Caco-2 (cell line): ENCODE results near the gene EHMT1. TPM values are rescaled to one million over a fixed set of nuclear protein-coding genes. Genes with fewer than 3 reads are reported as not detected.
"Not testable (repeated sequence)": the region's sequence is repeated elsewhere in the genome, so short reads cannot be mapped to it uniquely, and the experiment has no call there.

ENCODE experiments used
- BruUV-seq: library from RNA; stranded (reverse); fragments of 400-500 nt; replicated peaks from 2 replicates; lab custom pipeline; 2021; lab: Mats Ljungman, UMichigan
- CTCF ChIA-PET: fragments of 300-600 bp; sonication (Branson Sonifier 250); formaldehyde crosslinking; loops from one replicate; lab custom pipeline; 2022; ENCODE audit warnings: antibody characterized with exemption; lab: Charles Lee
- POLR2A ChIA-PET: fragments of 300-600 bp; sonication (Branson Sonifier 250); formaldehyde crosslinking; loops from one replicate; lab custom pipeline; 2022; ENCODE audit warnings: antibody characterized with exemption; lab: Charles Lee
- DNase-seq, 2 experiments: peaks; one replicate each; pipeline versions ENCODE4 v3.0.0 to v3.0.0-alpha.2; 2020 to 2022
- H3K27me3 ChIP-seq: replicated peaks from 2 replicates; pipeline ENCODE4 v1.6.0; 2011; ENCODE audit warnings: low read length; ENCODE audit not compliant: control insufficient read depth, insufficient read depth
- H3K36me3 ChIP-seq: 2 replicates; pipeline ENCODE4 v1.5.1; 2011; ENCODE audit warnings: low read length; ENCODE audit not compliant: control insufficient read depth, insufficient read depth
- H3K4me1 ChIP-seq: fragments of 250-450 bp; sonication (Bioruptor Pico); 2 replicates; pipeline ENCODE4 v1.5.1; 2020; ENCODE audit warnings: mild to moderate bottlenecking
- H3K4me3 ChIP-seq: 2 replicates; pipeline ENCODE4 v1.5.1; 2011; ENCODE audit warnings: low read depth, mild to moderate bottlenecking, control low read depth, low read length
- H3K9me3 ChIP-seq: fragments of 250-450 bp; sonication (Bioruptor Pico); 2 replicates; pipeline ENCODE4 v1.5.1; 2020; ENCODE audit warnings: mild to moderate bottlenecking, moderate library complexity
- H3K27ac Mint-ChIP-seq: one replicate; pipeline ENCODE4 v1.8.0; 2022; ENCODE audit warnings: mixed read lengths; ENCODE audit not compliant: unreplicated experiment
- H3K27me3 Mint-ChIP-seq: one replicate; pipeline ENCODE4 v1.8.0; 2022; ENCODE audit warnings: mixed read lengths; ENCODE audit not compliant: insufficient read depth, unreplicated experiment
- H3K36me3 Mint-ChIP-seq: one replicate; pipeline ENCODE4 v1.8.0; 2022; ENCODE audit warnings: mild to moderate bottlenecking, mixed read lengths; ENCODE audit not compliant: insufficient read depth, unreplicated experiment
- H3K4me1 Mint-ChIP-seq: one replicate; pipeline ENCODE4 v1.8.0; 2022; ENCODE audit warnings: low read depth, mixed read lengths; ENCODE audit not compliant: unreplicated experiment
- H3K4me3 Mint-ChIP-seq: one replicate; pipeline ENCODE4 v1.8.0; 2022; ENCODE audit warnings: mild to moderate bottlenecking, moderate library complexity, mixed read lengths; ENCODE audit not compliant: unreplicated experiment
- H3K9me3 Mint-ChIP-seq: one replicate; pipeline ENCODE4 v1.8.0; 2022; ENCODE audit warnings: mixed read lengths; ENCODE audit not compliant: unreplicated experiment
- intact Hi-C: fragments of 100-400 bp; cut with micrococcal nuclease; formaldehyde crosslinking; loops from one replicate; pipeline ENCODE4 v1.10.0; 2022; ENCODE audit not compliant: unreplicated experiment
- total RNA-seq: library from RNA; stranded (reverse); gene quantifications from 2 replicates; pipeline ENCODE4 v1.2.3, GENCODE V29; 2022
- TF ChIP-seq, protein P1 (sequence below), 2 experiments: fragments of 200-600 bp in 1 of 2; IDR thresholded peaks; 1 replicate in 1 of 2; 2 replicates in 1 of 2; pipeline versions ENCODE4 v1.5.1 to v1.8.0; 2011 to 2022; ENCODE audit warnings: antibody characterized with exemption in 1 of 2, control low read depth in 1 of 2, inconsistent platforms in 1 of 2, low read depth in 1 of 2, low read length in 1 of 2, mild to moderate bottlenecking in 1 of 2, moderate library complexity in 1 of 2; ENCODE audit not compliant: insufficient read depth in 1 of 2, severe bottlenecking in 1 of 2, unreplicated experiment in 1 of 2

EHMT1 gene
- total RNA-seq, 1 experiment from 2014 or later = 92.9 TPM

DNA sequence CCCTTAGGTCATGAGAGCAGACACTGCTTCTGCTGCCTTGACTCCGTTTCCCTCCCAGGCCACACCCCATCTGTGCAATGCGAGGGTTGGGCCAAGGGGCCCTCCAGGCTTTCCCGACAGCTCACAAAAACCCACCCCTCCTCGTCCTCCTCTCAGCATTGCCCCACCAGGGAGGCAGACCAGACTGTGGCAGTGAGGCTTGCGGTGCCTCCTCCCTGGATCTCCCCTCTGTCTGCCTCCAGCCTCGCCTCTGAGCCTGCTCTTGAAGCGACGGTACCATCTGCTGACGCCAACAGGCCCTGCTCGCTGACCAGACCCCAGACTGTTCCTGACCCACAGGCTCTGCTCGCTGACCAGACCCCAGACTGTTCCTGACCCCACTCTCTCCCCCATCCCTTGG, 159.5 kb downstream of the EHMT1 start:
- BruUV-seq = no TSS peak
- Mint-ChIP-seq H3K27me3 (no peaks in the 10 kb centered on the region), H3K9me3 (no peaks in the 10 kb centered on the region), H3K4me3 (no peak overlapping the region), H3K36me3 (peaks cover 23% of the 10 kb centered on the region), H3K27ac (no peak overlapping the region), H3K4me1 (no peaks in the 10 kb centered on the region)
- CTCF ChIA-PET = no interaction called here
- TF ChIP-seq, protein P1, sequence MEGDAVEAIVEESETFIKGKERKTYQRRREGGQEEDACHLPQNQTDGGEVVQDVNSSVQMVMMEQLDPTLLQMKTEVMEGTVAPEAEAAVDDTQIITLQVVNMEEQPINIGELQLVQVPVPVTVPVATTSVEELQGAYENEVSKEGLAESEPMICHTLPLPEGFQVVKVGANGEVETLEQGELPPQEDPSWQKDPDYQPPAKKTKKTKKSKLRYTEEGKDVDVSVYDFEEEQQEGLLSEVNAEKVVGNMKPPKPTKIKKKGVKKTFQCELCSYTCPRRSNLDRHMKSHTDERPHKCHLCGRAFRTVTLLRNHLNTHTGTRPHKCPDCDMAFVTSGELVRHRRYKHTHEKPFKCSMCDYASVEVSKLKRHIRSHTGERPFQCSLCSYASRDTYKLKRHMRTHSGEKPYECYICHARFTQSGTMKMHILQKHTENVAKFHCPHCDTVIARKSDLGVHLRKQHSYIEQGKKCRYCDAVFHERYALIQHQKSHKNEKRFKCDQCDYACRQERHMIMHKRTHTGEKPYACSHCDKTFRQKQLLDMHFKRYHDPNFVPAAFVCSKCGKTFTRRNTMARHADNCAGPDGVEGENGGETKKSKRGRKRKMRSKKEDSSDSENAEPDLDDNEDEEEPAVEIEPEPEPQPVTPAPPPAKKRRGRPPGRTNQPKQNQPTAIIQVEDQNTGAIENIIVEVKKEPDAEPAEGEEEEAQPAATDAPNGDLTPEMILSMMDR (IDR thresholded peaks at IDR 0.05; ENCODE audit: insufficient read depth in 1 of 2, low read depth in 1 of 2, low read length in 1 of 2, severe bottlenecking in 1 of 2, unreplicated experiment in 1 of 2) = no peak
- Histone ChIP-seq H3K9me3 (no peaks in the 10 kb centered on the region), H3K36me3 (peaks cover 1% of the 10 kb centered on the region; the same call in 1 of the 2 replicates), H3K4me3 (no peak overlapping the region), H3K4me1 (no peaks in the 10 kb centered on the region), H3K27me3 (no peaks in the 10 kb centered on the region)
- DNase-seq = no peak
- POLR2A ChIA-PET = no interaction called here
- intact Hi-C loops = no loop called here

DNA sequence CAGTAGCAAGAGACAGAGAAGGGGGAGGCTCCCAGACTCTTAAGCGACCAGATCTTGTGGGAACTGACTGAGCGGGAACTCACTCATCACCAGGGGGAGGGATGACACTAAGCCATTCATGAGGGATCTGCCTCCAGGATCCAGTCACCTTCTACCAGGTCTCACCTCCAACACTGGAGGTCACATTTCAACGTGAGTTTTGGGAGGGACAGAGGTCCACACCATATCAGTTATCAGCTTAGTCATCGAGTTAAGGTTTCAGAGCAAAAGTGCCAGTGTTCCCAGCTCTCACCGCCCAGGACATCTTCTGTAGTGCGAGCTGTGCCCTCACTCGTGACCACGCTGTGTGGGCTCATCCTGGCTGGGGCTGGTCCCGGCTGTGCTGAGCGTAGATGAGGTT, 160.1 kb downstream of the EHMT1 start:
- no peaks in the 10 kb centered on the region for H3K4me1 ChIP-seq
- H3K4me3 Mint-ChIP-seq = no peak overlapping the region
- no peak overlapping the region for H3K4me3 ChIP-seq
- peaks cover 26% of the 10 kb centered on the region for H3K36me3 Mint-ChIP-seq
- no peaks in the 10 kb centered on the region for H3K9me3 ChIP-seq
- H3K27me3 Mint-ChIP-seq = no peaks in the 10 kb centered on the region
- H3K36me3 ChIP-seq = peaks cover 1% of the 10 kb centered on the region; the same call in 1 of the 2 replicates
- no peaks in the 10 kb centered on the region for H3K9me3 Mint-ChIP-seq
- no peaks in the 10 kb centered on the region for H3K27me3 ChIP-seq
- BruUV-seq = no TSS peak
- ChIA-PET CTCF (no interaction called here), POLR2A (no interaction called here)
- H3K27ac Mint-ChIP-seq = no peak overlapping the region
- intact Hi-C loops = no loop called here
- no peak for DNase-seq
- TF ChIP-seq, protein P1 (IDR thresholded peaks at IDR 0.05; ENCODE audit: insufficient read depth in 1 of 2, low read depth in 1 of 2, low read length in 1 of 2, severe bottlenecking in 1 of 2, unreplicated experiment in 1 of 2) = no peak
- H3K4me1 Mint-ChIP-seq = no peaks in the 10 kb centered on the region

DNA sequence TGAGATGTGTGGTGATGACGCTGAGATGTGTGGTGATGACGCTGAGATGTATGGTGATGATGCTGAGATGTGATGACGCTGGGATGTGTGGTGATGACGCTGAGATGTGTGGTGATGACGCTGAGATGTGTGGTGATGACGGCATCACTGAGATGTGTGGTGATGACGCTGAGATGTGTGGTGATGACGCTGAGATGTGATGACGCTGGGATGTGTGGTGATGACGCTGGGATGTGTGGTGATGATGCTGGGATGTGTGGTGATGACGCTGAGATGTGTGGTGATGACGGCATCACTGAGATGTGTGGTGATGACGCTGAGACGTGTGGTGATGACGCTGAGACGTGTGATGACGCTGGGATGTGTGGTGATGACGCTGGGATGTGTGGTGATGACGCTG, 161.2 kb downstream of the EHMT1 start:
- H3K27me3 ChIP-seq, CTCF ChIA-PET, intact Hi-C loops, H3K4me1 Mint-ChIP-seq, H3K9me3 ChIP-seq, H3K4me1 ChIP-seq, H3K27ac Mint-ChIP-seq, POLR2A ChIA-PET, H3K9me3 Mint-ChIP-seq, H3K4me3 Mint-ChIP-seq, H3K27me3 Mint-ChIP-seq, H3K36me3 ChIP-seq, H3K4me3 ChIP-seq, DNase-seq, BruUV-seq: not testable (repeated sequence)
- H3K36me3 Mint-ChIP-seq = peaks cover 35% of the 10 kb centered on the region
